BLaER1 treated with 17β-estradiol and CSF1 and Interleukin-3, amounts not matched to agents 10 nM and 100 nM (cell line): ENCODE data around the gene PROC.

Source experiments
- H3K27ac ChIP-seq, 11 experiments: shearing (Covaris generic); formaldehyde crosslinking; 2 replicates each; pipeline ENCODE4 v1.8.1; 2022
- H3K27me3 ChIP-seq, 11 experiments: shearing (Covaris generic); formaldehyde crosslinking; 2 replicates each; pipeline ENCODE4 v1.8.1; 2022
- H3K36me3 ChIP-seq, 11 experiments: shearing (Covaris generic); formaldehyde crosslinking; 2 replicates each; pipeline ENCODE4 v1.8.1; 2022
- H3K4me1 ChIP-seq, 10 experiments: shearing (Covaris generic); formaldehyde crosslinking; 2 replicates each; pipeline ENCODE4 v1.8.1; 2022
- H3K4me2 ChIP-seq, 11 experiments: shearing (Covaris generic); formaldehyde crosslinking; 2 replicates each; pipeline ENCODE4 v1.8.1; 2022
- H3K4me3 ChIP-seq, 10 experiments: shearing (Covaris generic); formaldehyde crosslinking; 2 replicates each; pipeline ENCODE4 v1.8.1; 2022
- H3K9ac ChIP-seq, 11 experiments: shearing (Covaris generic); formaldehyde crosslinking; 2 replicates each; pipeline ENCODE4 v1.8.1; 2022
- H3K9me3 ChIP-seq, 11 experiments: shearing (Covaris generic); formaldehyde crosslinking; replicated peaks in 1 of 11; 2 replicates each; pipeline ENCODE4 v1.8.1; 2022
- H4K20me1 ChIP-seq, 11 experiments: shearing (Covaris generic); formaldehyde crosslinking; 2 replicates each; pipeline ENCODE4 v1.8.1; 2022
- Cebpa-rat ChIP-seq, 11 experiments: shearing (Covaris generic); IDR thresholded peaks; 2 replicates each; pipeline ENCODE4 v1.8.1; 2022

PROC gene

GRCh38 chr2:127425540-127426490 lies 7.6 kb downstream of the PROC start:
- Histone ChIP-seq H3K4me2 (no peak overlapping the region), H4K20me1 (peaks cover 0 to 11% (median 5%) of the 10 kb centered on the region in 11 experiments; a peak in 9 of 22 replicates), H3K27me3 (peaks cover 28 to 44% (median 36%) of the 10 kb centered on the region in 11 experiments), H3K4me3 (no peak overlapping the region), H3K27ac (no peak overlapping the region), H3K4me1 (peaks cover 18 to 38% (median 27%) of the 10 kb centered on the region in 10 experiments), H3K9me3 (no peaks in the 10 kb centered on the region), H3K36me3 (no peaks in the 10 kb centered on the region; a peak in 1 of 22 replicates), H3K9ac (no peak overlapping the region)
- no peak for TF ChIP-seq Cebpa-rat (IDR thresholded peaks at IDR 0.05)

- no peaks in the 10 kb centered on the region; a peak in 1 of 22 replicates for H3K36me3 ChIP-seq
- peaks cover 0 to 10% (median 5%) of the 10 kb centered on the region in 11 experiments; a peak in 9 of 22 replicates for H4K20me1 ChIP-seq
- H3K9ac ChIP-seq, result no peak overlapping the region
- H3K27ac ChIP-seq, result no peak overlapping the region
- no peaks in the 10 kb centered on the region for H3K9me3 ChIP-seq
- no peak for TF ChIP-seq Cebpa-rat (IDR thresholded peaks at IDR 0.05)
- H3K4me2 ChIP-seq, result no peak overlapping the region
- peaks cover 19 to 35% (median 30%) of the 10 kb centered on the region in 11 experiments for H3K27me3 ChIP-seq
- no peak overlapping the region for H3K4me3 ChIP-seq
- H3K4me1 ChIP-seq, result peaks cover 15 to 29% (median 23%) of the 10 kb centered on the region in 10 experiments
Measured at GRCh38 chr2:127426501-127427354, 8.5 kb downstream of the PROC start.

- H3K9me3 ChIP-seq, result no peaks in the 10 kb centered on the region
- peaks cover 0 to 9% (median 4%) of the 10 kb centered on the region in 11 experiments; a peak in 9 of 22 replicates for H4K20me1 ChIP-seq
- H3K27ac ChIP-seq, result no peak overlapping the region
- peaks cover 8 to 21% (median 15%) of the 10 kb centered on the region in 10 experiments for H3K4me1 ChIP-seq
- no peaks in the 10 kb centered on the region; a peak in 1 of 22 replicates for H3K36me3 ChIP-seq
- H3K4me3 ChIP-seq, result no peak overlapping the region
- H3K9ac ChIP-seq, result no peak overlapping the region
- no peak for TF ChIP-seq Cebpa-rat (IDR thresholded peaks at IDR 0.05)
- peaks cover 11 to 27% (median 22%) of the 10 kb centered on the region in 11 experiments for H3K27me3 ChIP-seq
- H3K4me2 ChIP-seq, result no peak overlapping the region
Measured at GRCh38 chr2:127427376-127428056, 9.3 kb downstream of the PROC start.

- Histone ChIP-seq H3K9me3 (no peaks in the 10 kb centered on the region), H3K27ac (no peak overlapping the region), H3K4me2 (no peak overlapping the region), H3K36me3 (no peaks in the 10 kb centered on the region; a peak in 1 of 22 replicates), H4K20me1 (peaks cover 0 to 8% (median 3%) of the 10 kb centered on the region in 11 experiments; a peak in 8 of 22 replicates), H3K27me3 (peaks cover 5 to 20% (median 15%) of the 10 kb centered on the region in 11 experiments), H3K9ac (no peak overlapping the region), H3K4me3 (no peak overlapping the region), H3K4me1 (peaks cover 5 to 14% (median 8%) of the 10 kb centered on the region in 10 experiments)
- TF ChIP-seq Cebpa-rat (IDR thresholded peaks at IDR 0.05), result no peak
Measured at GRCh38 chr2:127428057-127428814, 10.0 kb downstream of the PROC start.

- Histone ChIP-seq H3K4me2 (no peak overlapping the region), H3K4me3 (no peak overlapping the region), H3K36me3 (no peaks in the 10 kb centered on the region; a peak in 1 of 22 replicates), H4K20me1 (peaks cover 0 to 4% (median 0%) of the 10 kb centered on the region in 11 experiments; a peak in 2 of 22 replicates), H3K9me3 (no peaks in the 10 kb centered on the region), H3K4me1 (peaks cover 0 to 9% (median 3%) of the 10 kb centered on the region in 10 experiments; a peak in 9 of 20 replicates), H3K9ac (no peak overlapping the region), H3K27ac (no peak overlapping the region), H3K27me3 (peaks cover 0 to 15% (median 10%) of the 10 kb centered on the region in 11 experiments; a peak in 17 of 22 replicates)
- TF ChIP-seq Cebpa-rat (IDR thresholded peaks at IDR 0.05), result no peak
Measured at GRCh38 chr2:127428815-127429109, 10.5 kb downstream of the PROC start.

GRCh38 chr2:127429291-127429690 lies 11.1 kb downstream of the PROC start:
- Histone ChIP-seq H3K4me1 (peaks cover 0 to 7% (median under 1%) of the 10 kb centered on the region in 10 experiments; a peak in 1 of 20 replicates), H3K4me2 (no peak overlapping the region), H3K4me3 (no peak overlapping the region), H3K9me3 (no peaks in the 10 kb centered on the region), H3K27me3 (peaks cover 0 to 10% (median 4%) of the 10 kb centered on the region in 11 experiments; a peak in 11 of 22 replicates), H3K9ac (no peak overlapping the region), H3K27ac (no peak overlapping the region), H3K36me3 (no peaks in the 10 kb centered on the region; a peak in 1 of 22 replicates), H4K20me1 (peaks cover 0 to 4% (median 0%) of the 10 kb centered on the region in 11 experiments; a peak in 2 of 22 replicates)
- TF ChIP-seq Cebpa-rat (IDR thresholded peaks at IDR 0.05), result no peak

GRCh38 chr2:127429844-127430425 lies 11.7 kb downstream of the PROC start:
- Histone ChIP-seq H3K36me3 (no peaks in the 10 kb centered on the region; a peak in 1 of 22 replicates), H3K4me3 (no peak overlapping the region), H3K27me3 (peaks cover 0 to 3% (median 0%) of the 10 kb centered on the region in 11 experiments; a peak in 2 of 22 replicates), H3K27ac (no peak overlapping the region), H3K4me1 (peaks cover 0 to 2% (median 0%) of the 10 kb centered on the region in 10 experiments; a peak in 1 of 20 replicates), H4K20me1 (peaks cover 0 to 1% (median 0%) of the 10 kb centered on the region in 11 experiments; a peak in 1 of 22 replicates), H3K9ac (no peak overlapping the region), H3K4me2 (no peak overlapping the region), H3K9me3 (no peaks in the 10 kb centered on the region)
- no peak for TF ChIP-seq Cebpa-rat (IDR thresholded peaks at IDR 0.05)
